HepG2 (cell line): Measurements from ENCODE around the gene TNFRSF6B. TPM values are rescaled to one million over a fixed set of nuclear protein-coding genes. Genes with fewer than 3 reads are reported as not detected.
A peak's percentile ranks its signal among the peaks of the same experiment; 100 is the strongest.

Source experiments
- AHDC1 ChIP-seq: sonication (generic); formaldehyde crosslinking; IDR thresholded peaks from 2 replicates; pipeline ENCODE4 v1.5.1; 2020; ENCODE audit warnings: mild to moderate bottlenecking, missing genetic modification reagents, borderline replicate concordance
- CC2D1A ChIP-seq: sonication (generic); formaldehyde crosslinking; IDR thresholded peaks from 2 replicates; pipeline ENCODE4 v1.8.1; 2023; ENCODE audit warnings: mild to moderate bottlenecking, missing genetic modification reagents
- CTCF ChIP-seq: sonication (generic); formaldehyde crosslinking; IDR thresholded peaks from 2 replicates; pipeline ENCODE4 v1.5.0; 2020; ENCODE audit warnings: mild to moderate bottlenecking, missing genetic modification reagents, moderate library complexity
- EEA1 ChIP-seq: sonication (generic); formaldehyde crosslinking; IDR thresholded peaks from 2 replicates; pipeline ENCODE4 v1.5.1; 2020; ENCODE audit warnings: mild to moderate bottlenecking, missing genetic modification reagents, borderline replicate concordance
- ESRRA ChIP-seq: sonication (generic); formaldehyde crosslinking; IDR thresholded peaks from 2 replicates; pipeline ENCODE4 v1.5.1; 2020; ENCODE audit warnings: mild to moderate bottlenecking, low read depth, missing genetic modification reagents
- HDAC1 ChIP-seq: sonication (generic); formaldehyde crosslinking; IDR thresholded peaks from 2 replicates; pipeline ENCODE4 v1.5.1; 2020; ENCODE audit warnings: mild to moderate bottlenecking, missing genetic modification reagents
- MATR3 ChIP-seq: sonication (generic); formaldehyde crosslinking; IDR thresholded peaks from 2 replicates; pipeline ENCODE4 v1.4.0; 2020; ENCODE audit warnings: missing genetic modification reagents
- MTA1 ChIP-seq: sonication (generic); formaldehyde crosslinking; IDR thresholded peaks from 2 replicates; pipeline ENCODE4 v1.4.0; 2020; ENCODE audit warnings: missing genetic modification reagents, mild to moderate bottlenecking, borderline replicate concordance
- PREB ChIP-seq: sonication (generic); formaldehyde crosslinking; IDR thresholded peaks from 2 replicates; pipeline ENCODE4 v1.4.0; 2020; ENCODE audit warnings: missing genetic modification reagents
- REL ChIP-seq: sonication (generic); formaldehyde crosslinking; conservative IDR thresholded peaks from 2 replicates; pipeline ENCODE4 v1.8.0; 2022; ENCODE audit warnings: mild to moderate bottlenecking, missing genetic modification reagents, moderate library complexity
- SMARCE1 ChIP-seq: fragments of 450-650 bp; IDR thresholded peaks from 2 replicates; pipeline ENCODE4 v1.6.1; 2017; ENCODE audit warnings: borderline replicate concordance
- SRY ChIP-seq: sonication (generic); formaldehyde crosslinking; IDR thresholded peaks from 2 replicates; pipeline ENCODE4 v1.8.0; 2022; ENCODE audit warnings: mild to moderate bottlenecking, missing genetic modification reagents
- STAT5B ChIP-seq: sonication (generic); formaldehyde crosslinking; IDR thresholded peaks from 2 replicates; pipeline ENCODE4 v1.4.0; 2020; ENCODE audit warnings: missing genetic modification reagents
- TRIM24 ChIP-seq: sonication (generic); formaldehyde crosslinking; IDR thresholded peaks from 2 replicates; pipeline ENCODE4 v1.8.0; 2022; ENCODE audit warnings: mild to moderate bottlenecking, missing genetic modification reagents
- XRCC5 ChIP-seq: fragments of 200-400 bp; formaldehyde crosslinking; optimal IDR thresholded peaks from 2 replicates; pipeline ENCODE3; 2017; ENCODE audit warnings: mild to moderate bottlenecking, low read length
- ZFP82 ChIP-seq: sonication (generic); formaldehyde crosslinking; IDR thresholded peaks from 2 replicates; pipeline ENCODE4 v1.5.1; 2020; ENCODE audit warnings: mild to moderate bottlenecking, missing genetic modification reagents, borderline replicate concordance
- ZNF597 ChIP-seq: sonication (generic); formaldehyde crosslinking; IDR thresholded peaks from 2 replicates; pipeline ENCODE4 v1.5.0; 2020; ENCODE audit warnings: missing genetic modification reagents
- ZNF83 ChIP-seq: sonication (generic); formaldehyde crosslinking; IDR thresholded peaks from 2 replicates; pipeline ENCODE4 v1.4.0; 2020; ENCODE audit warnings: missing genetic modification reagents, mild to moderate bottlenecking, borderline replicate concordance
- ZNF878 ChIP-seq: sonication (generic); formaldehyde crosslinking; IDR thresholded peaks from 2 replicates; pipeline ENCODE4 v1.8.1; 2023; ENCODE audit warnings: mild to moderate bottlenecking, missing genetic modification reagents, moderate library complexity
- polyA plus RNA-seq, 8 experiments: library from polyadenylated mRNA; depleted of rRNA in 3 of 8; stranded (reverse) in 7 of 8; unstranded in 1 of 8; fragments of >200 nt; fragmentation: Illumina TruSeq in 4 of 8; extraction: Trizol in 4 of 8; gene quantifications; 2 replicates each; pipeline versions ENCODE4 v1.2.1 to v1.2.3, GENCODE V29; 2011 to 2016; ENCODE audit warnings: low read depth in 4 of 8, missing spikeins in 1 of 8, mixed read lengths in 1 of 8; ENCODE audit not compliant: insufficient read depth in 1 of 8
- total RNA-seq, 5 experiments: library from RNA; depleted of rRNA; stranded (reverse); fragments of >200 nt; fragmentation: Illumina TruSeq; extraction: Trizol; gene quantifications; 2 replicates each; pipeline ENCODE4 v1.2.3, GENCODE V29; 2016; ENCODE audit warnings: low read depth in 1 of 5

The TNFRSF6B gene
- total and polyA plus RNA-seq, 2 of the 13 experiments (the other 11 are each of a cell fraction or from before 2014, with no cell fraction given), result 0.24 TPM; not detected in 1

- TF ChIP-seq ZNF878 (CRISPR knock-in tag), result no peak
- TF ChIP-seq PREB (CRISPR knock-in tag), result no peak
- no peak for TF ChIP-seq HDAC1 (CRISPR knock-in tag)
- TF ChIP-seq EEA1 (CRISPR knock-in tag), result peak; percentile 87; the same call in 1 of the 2 replicates
- TF ChIP-seq MATR3 (CRISPR knock-in tag), result no peak
- TF ChIP-seq ZNF83 (CRISPR knock-in tag), result peak; percentile 87; the same call in 1 of the 2 replicates
- peak; percentile 53 for TF ChIP-seq SRY
- TF ChIP-seq SMARCE1, result 0 out of 2 replicates have a peak, but pooled peaks have one; percentile 0
- TF ChIP-seq REL, result no peak; the same call in 1 of the 2 replicates
- 0 out of 2 replicates have a peak, but pooled peaks have one; percentile 7 for TF ChIP-seq MTA1
- TF ChIP-seq STAT5B (CRISPR knock-in tag), result no peak
- TF ChIP-seq XRCC5, result peak; percentile 67
- TF ChIP-seq ZFP82 (CRISPR knock-in tag), result no peak
- TF ChIP-seq ZNF597, result 0 out of 2 replicates have a peak, but pooled peaks have one; percentile 32
- 0 out of 2 replicates have a peak, but pooled peaks have one; percentile 83 for TF ChIP-seq CC2D1A (CRISPR knock-in tag)
- 0 out of 2 replicates have a peak, but pooled peaks have one; percentile 33 for TF ChIP-seq TRIM24
- TF ChIP-seq AHDC1, result no peak
- peak; percentile 35 for TF ChIP-seq CTCF
- peak; percentile 15; the same call in 1 of the 2 replicates for TF ChIP-seq ESRRA (CRISPR knock-in tag)
Measured at GRCh38 chr20:63736893-63737694, 40.6 kb downstream of the TNFRSF6B start (continued).
